IPS-NIHi7 (cell line): Measurements from ENCODE around the gene GFER.
"Not testable (repeated sequence)": the region's sequence is repeated elsewhere in the genome, so short reads cannot be mapped to it uniquely, and the experiment has no call there.

Experiments used
- DNase-seq: peaks from one replicate; pipeline ENCODE4 v3.0.0; 2012; ENCODE audit warnings: mixed read lengths; ENCODE audit errors: extremely low spot score

Gene GFER

DNA sequence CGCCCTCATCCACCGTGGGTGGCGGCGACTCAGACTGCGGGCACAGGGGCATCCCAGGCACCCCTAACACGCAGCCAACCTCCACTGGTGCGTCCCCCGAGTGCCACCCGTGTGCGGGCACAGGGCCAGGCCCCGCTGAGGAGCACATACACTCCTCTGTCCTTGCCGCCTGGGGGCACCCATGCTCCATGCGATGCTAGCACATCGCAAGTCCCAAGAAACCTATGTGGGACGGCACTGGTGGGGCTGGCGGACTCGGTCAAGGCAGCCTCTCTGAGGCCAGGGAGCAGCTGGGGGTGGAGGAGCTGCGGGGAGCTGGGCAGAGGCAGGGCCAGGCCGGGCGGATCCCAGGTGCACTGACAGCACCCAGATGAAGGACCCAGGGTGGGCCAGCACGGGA lies 21.7 kb downstream of the GFER start:
- no peak for DNase-seq

DNA sequence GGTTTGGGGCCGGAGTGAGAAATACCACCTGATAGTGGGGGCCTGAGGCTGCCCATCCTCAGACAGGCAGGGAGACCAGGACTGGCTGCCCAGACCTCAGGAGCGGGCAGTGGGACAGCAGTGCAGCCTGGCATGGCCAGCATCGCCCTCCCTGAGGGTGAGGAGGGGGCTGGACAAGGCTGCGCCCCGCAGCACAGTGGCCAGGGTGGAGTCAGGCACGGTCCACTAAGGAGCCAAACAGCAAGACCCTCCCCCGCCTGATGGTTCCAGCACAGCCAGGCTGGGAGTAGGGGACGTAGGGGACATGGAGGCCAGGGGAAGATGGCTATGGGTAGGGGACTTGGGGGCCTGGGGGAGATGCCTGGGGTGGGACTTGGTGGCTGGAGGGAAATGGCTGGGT lies 22.3 kb downstream of the GFER start:
- no peak for DNase-seq

DNA sequence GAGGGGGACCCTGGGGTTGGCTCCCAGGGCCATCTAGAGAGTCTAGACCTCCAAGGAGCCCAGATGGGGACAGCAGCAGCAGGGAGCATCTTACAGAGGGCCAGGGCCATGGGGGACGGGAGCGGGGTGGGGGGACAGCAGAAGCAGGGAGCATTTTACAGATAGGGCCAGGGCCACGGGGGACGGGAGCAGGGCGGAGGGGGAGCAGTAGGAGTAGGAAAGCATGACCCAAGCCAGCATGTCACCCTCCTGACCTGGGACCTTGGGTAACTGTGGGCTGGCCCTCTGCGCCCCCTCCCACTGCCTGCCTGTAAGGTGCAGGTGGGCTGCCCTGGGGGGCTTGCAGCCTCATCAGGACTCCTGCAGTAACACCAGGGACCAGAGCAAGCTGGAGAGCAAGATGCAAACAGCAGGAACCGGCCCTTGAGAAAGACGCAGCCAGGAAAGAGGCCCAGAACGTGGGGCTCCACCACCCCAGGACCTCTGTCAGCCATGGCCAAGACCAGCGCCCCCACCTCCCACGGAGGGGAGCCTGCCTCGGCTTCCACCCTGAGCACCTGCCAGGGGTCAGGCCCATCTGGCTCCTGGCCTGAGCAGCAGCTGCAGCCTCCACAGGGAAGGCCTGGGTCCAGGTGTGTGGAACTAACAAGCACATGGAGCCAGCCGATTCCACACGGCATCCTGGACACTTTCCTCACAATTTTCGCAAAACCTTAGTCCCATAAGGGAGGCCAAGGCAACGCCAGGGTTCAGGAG lies 23.3 kb downstream of the GFER start:
- DNase-seq, result no peak

DNA sequence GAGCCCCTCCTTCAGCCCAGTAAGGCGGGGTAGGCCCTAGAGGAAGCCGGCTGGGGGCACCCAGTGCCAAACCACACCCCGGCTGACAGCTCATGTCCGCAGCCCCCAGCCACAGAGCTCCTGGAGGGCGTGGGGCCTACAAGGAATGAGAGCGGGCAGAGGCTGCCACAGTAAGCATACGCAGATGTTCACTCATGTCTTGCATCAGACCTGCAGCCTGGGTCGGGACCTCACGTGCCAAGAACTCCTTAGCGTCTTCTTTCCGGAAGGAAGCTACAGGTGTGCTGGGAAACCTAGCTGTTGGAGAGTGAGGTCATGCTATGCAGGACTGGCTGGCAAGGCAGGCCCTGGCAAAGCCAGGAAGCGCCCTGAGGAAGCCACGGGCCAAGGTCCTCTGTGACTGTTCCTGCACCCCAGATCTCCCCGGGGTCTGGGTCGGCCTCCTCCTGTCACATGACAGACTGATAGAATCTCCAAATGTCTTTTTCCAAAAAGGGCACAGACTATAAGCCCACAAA lies 24.1 kb downstream of the GFER start:
- DNase-seq, result no peak

DNA sequence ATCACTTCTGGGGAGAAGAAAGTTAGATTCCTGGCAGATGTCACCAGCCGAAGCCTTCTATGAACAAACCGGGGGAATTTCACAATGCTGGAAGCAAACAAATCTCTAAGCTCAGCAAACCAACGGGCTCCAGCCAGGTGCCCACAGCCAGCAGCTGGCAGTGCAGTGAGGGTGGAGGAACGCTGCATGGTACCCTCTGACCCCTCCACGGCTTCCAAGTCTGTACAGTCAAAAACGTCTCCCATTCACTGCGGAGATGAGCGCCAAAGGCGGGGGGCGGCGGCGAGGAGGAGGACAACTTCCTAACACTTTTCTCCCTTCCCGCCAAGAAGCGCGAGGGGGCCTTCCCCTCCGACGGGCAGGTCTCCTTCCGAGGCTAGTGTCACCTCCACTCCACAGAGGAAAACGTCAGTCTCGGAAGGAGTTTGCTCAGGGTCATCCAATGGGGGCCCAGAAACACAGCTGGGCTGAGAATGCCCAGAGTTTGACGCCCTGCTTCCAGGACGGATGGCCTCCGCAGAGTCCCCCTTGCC lies 24.7 kb downstream of the GFER start:
- DNase-seq, result no peak

DNA sequence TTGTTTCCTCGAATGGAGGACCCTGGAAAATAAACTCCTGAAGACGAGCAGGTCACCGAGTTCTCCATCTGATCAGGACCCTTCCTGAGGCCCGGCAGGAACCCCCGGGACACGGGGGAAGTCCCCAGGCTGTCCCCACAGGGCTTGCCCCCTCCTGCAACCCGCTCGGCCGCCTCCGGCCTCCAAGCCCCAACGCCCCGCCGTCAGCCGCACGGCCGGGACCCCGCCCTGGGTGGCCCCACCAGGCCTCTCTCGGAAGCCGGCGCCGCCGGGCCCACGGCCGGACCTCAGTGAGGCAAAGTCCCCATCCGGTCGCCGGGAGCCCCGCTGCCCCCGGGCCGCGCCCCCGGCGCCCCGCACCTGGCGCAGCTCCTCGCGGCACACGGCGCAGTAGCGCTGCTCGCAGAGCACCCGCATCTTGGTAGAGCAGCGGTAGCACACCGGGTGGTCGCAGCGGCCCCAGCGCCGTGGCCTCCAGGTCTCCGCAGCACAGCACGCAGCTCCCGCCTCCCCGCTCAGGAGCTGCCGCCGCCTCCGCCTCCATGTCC lies 25.2 kb downstream of the GFER start:
- DNase-seq, result no peak

DNA sequence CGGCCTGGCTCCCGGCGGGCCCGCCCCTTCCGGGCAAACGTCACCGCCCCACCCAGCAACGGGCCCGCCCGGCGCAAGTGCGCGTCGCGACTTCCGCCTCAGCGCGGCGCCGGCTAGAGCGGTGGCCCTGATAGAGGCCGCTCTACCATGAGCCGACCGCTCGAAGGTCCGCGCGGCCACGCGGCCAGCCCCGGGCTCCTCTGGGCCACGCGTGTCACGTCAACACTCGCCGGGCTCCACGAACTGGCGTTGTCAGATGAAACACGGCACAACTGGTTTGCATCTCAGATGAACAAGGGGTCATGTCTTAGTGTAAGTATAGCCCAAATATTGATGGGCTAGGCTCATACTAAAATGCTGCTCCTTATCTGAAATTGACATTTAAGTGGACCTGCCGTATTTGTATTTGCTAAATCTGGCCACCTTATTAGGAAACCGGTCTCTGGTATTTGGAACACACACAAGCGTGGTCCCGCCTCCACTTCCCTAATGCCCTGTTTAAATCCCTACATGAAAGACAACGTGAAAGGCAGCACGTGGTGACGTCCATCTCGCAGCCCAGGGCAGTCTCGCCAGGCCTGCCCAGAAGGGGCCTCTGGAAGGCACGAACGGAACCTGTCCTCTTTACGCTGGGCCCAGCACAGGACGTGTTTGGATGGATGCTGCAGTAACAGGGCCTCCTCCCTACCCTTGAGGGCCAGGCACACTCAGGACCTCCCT lies 26.0 kb downstream of the GFER start, which contains the start of gene ZNF598:
Gene ZNF598 (minus strand): TSS at position 31 of the 720 bp plus-strand sequence.
- DNase-seq, result peak; percentile 91

DNA sequence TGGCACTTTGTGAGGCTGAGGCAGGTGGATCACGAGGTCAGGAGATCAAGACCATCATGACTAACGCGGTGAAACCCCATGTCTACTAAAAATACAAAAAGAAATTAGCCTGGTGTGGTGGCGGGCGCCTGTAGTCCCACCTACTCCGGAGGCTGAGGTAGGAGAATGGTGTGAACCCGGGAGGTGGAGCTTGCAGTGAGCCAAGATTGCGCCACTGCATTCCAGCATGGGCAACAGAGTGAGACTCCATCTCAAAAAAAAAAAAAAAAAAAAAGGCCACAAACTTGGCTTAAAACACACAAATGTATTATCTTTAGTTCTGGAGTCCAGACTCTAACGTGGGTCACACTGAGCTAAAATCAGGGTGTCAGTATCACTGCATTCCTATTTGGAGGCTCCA lies 27.7 kb downstream of the GFER start:
- not testable (repeated sequence) for DNase-seq

DNA sequence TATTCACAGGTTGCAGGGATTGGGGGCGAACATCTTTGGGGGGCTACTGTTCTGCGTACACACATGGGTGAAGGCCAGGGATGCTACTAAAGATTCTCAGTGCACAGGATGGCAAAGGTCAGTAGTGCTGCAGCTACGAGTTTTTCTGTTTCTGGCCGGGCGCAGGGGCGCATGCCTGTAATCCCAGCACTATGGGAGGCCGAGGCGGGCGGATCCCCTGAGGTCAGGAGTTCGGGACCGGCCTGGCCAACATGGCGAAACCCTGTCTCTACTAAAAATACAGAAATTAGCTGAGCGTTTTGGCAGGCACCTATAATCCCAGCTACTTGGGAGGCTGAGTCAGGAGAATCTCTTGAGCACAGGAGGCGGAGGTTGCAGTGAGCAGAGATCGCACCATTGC lies 29.5 kb downstream of the GFER start:
- no peak for DNase-seq

DNA sequence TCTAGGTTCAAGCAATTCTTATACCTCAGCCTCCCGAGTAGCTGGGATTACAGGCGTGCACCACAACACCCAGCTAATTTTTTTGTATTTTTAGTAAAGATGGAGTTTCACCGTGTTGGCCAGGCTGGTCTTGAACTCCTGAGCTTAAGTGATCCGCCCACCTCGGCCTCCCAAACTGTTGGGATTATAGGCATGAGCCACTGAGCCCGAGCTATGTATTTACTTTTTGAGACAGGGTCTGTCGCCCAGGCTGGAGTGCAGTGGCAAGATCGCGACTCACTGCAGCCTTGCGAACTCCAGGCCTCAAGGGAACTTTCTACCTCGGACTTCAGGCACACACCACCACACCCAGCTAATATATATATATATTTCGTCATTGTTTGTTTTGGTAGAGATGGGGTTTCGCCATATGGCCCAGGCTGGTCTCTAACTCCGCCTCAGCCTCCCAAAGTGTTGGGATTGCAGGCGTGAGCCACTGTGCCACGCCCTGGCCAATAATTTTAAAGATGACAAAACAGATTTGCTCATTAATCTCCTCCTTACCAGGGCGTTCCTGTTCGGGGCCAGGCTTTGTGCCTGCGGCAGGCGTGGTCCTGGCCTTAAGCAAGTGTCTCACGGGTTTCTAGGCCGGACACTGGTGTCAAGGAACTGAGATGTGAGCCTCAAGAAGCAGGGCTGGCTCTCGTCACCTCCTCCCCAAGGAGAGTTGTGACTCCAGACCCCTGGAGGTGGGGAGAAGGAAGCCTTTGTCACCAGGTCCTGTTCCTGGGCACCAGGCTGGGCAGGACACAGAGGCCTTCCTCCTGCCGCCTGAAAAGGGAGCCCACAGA lies 31.3 kb downstream of the GFER start:
- DNase-seq, result no peak

DNA sequence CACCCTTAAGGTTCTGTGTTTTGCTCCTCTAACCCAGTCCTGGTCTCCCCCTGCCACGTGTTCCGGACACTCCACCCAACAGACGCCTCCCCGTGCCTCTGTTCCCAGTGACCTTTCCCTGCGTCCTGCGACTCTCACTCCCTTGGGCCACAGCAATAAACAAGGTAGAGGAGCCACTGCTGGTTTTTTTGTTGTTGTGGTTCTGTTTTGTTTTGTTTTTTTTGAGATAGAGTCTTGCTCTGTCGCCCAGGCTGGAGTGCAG lies 31.9 kb downstream of the GFER start:
- no peak for DNase-seq

DNA sequence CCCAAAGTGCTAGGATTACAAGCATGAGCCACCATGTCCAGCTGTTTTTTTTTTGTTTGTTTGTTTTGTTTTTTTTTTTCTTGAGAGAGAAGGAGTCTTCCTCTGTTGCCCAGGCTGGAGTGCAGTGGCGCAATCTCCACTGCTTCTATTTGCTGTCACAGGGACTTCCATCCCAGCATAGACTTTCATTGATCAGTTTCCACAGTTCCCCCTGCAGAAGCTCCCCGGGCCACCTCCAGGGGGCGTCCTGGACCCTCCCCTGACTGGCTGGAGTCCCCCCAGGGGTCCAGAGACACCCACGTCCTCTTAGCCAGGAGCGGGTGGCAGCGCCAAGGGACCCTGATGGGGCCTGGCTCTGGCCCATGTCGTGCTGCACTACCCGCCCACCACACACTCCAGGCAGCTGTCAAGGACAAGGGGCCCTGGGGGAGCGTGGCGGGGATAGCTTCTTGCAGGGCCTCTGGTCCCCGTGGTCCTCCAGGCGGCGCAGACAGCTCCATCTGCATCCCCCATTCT lies 32.5 kb downstream of the GFER start:
- DNase-seq, result no peak

DNA sequence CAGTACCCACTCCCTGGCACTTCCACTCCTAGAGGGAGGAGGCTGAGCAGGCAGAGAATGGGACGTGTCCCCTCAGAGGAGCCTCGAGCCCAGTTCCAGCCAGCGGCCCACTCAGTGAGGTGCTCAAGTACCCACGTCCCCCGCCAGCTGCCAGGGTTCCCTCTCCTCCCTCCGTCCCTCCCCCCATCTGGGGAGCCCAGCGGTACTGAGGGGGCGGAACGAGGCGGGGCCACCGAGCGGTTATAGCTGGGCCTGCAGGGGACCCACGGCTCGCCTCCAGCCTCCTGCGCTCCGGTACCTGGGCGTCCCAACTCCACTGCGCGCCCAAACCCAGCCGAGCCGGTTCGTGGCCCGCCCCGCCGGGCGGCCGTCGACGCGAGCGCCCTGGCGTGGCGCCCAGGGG lies 35.5 kb downstream of the GFER start, which contains the start of gene NPW:
Gene NPW (plus strand): TSS at position 268 of the 403 bp plus-strand sequence.
- DNase-seq, result no peak

DNA sequence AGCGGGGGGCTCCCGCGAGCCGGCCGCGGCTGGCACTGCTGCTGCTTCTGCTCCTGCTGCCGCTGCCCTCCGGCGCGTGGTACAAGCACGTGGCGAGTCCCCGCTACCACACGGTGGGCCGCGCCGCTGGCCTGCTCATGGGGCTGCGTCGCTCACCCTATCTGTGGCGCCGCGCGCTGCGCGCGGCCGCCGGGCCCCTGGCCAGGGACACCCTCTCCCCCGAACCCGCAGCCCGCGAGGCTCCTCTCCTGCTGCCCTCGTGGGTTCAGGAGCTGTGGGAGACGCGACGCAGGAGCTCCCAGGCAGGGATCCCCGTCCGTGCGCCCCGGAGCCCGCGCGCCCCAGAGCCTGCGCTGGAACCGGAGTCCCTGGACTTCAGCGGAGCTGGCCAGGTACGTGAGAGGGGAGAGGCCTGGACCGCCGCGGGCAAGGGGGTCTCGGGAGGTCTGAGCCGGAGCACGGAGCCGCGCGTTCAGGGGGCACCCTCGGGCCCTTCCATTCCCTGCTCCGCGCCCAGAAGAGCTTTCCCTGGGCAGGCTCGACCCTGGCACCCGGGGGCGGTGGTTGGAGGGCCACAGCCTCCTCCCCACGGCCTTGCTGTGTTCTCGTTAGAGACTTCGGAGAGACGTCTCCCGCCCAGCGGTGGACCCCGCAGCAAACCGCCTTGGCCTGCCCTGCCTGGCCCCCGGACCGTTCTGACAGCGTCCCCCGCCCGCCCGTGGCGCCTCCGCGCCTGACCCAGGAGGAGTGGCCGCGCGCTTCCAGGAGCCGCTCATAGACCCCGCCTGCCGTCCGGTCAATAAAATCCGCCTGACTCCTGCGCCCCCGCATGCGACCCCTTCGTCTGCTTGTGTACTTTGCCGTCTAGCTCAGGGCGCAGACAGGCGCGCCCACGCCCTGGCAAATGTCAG lies 36.2 kb downstream of the GFER start:
- DNase-seq, result no peak

DNA sequence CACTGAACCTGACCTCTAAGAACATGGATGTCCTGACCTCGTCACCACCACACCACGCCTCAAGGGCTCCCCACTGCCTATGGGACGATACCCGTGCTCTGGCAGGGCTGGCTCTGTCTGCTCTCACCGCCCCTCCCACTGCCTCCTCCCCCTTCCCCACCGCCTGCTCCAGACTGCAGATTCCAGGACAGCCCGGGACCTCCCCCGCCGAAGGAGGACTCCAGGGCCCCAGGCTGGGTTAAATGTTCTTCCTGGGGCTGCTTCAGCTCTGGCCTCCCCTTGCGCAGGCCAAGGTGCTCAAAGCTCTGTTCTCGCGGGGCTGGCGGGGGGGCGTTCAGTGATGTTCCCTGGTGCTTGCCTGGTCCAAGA lies 38.7 kb downstream of the GFER start:
- peak; percentile 83 for DNase-seq

DNA sequence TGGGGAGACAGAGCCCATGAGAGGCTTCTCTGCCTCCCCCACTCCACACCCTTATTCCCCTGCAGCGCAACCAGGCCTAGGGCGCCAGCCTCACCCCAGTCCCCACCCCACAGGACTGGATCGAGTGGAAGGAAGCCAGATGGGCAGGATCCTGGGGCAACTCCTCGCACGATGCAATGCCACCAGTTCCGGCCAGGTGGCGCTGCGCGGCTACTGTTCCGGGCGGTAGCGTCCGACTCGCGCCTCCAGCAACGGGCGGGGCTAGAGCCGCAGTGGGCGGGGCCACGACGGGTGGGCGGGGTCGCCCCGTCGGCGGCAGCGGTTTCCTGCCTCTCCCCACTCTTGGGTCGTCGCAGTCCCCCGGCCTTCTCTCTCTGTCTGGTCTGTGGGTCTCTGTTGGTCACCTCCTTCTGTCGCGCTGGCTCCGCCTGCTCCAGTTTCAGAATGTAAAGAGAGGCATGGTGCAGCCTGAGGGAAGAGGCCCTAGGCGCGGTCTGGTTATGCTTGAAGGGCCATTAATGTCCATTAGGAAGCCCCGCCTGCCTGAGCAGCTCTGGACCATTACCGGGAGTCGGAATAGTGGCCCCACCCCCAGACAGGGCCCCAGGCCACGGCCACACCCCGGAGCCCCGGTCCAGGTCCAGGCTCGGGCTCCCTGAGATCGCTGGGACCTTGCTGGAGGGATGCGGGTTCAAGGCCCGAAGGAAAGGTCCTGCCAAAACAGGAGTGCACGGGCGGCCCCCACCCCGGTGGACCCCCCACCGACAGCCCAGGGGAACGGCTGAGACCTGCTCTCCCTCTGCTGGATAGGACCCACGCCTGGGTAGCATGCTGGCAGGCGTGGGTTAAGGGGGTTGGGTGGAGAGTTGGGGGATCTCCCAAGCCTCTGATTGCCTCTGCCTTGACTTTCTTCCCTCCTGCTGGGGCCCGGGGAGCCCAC lies 39.4 kb downstream of the GFER start:
- DNase-seq, result peak; percentile 95

DNA sequence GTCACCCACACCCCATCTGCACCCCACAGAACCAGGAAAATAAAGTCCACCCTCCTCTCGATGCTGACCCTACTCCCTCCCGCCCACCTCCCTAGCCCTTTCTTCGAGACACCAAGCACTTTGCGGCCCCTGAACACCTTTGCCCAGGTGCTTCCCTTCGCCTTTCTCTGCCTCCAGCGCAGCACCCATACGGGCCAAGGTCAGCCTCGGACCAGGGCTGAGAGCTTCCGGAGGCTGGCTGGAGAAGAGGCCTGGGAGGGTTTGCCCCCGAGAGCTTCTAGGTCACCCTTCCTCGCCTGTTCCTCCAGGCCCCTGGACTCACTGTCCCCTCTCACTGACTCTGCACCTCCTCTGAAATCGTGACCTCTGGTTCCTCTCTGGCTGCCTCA lies 40.0 kb downstream of the GFER start:
- DNase-seq, result no peak

DNA sequence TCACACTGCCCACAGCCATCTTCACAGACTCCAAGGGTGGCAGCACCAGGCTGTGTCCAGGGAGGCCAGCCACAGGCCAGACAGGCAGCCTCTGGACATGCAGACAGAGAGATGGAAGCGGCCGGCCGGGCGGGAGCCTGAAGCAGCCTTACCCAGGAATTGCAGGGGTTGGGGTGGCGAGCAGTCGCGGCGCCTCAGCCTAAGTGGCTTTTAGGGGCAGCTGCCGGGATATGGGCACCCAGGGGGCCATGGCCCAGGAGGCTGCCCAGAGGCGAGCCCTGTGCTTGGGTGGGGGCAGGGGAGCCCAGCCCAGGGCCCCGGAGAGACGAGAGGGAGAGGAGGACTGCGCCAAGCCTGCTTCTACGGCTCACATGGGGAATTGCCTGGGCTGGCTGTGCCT lies 41.3 kb downstream of the GFER start:
- no peak for DNase-seq

DNA sequence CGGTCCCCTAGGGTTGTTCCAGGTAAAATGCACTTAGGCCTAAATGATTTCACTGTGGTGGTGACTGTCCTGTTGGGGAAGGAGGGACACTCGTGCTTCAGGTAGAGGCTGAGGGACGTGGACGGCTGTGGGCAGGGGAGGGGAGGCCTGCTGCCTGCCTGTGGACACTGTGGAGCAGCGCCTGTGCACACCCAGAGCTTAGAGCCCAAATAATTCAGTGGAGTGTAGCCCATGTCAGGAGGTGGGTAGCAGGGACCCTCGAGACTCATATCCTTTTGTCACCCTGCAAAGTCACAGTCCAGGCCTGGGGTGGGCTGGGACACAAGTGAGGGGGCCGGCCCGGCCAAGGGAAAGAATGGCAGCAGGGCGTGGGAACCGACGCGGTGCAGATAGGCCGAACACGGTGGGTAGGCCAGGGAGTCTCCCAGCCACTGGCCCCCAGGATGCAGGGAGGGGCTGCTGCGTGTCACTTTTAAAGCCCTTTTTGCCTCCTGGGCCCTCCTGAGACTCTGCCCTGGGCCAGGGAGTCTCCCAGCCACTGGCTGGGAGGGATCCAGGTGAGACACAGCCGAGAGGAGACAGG lies 42.0 kb downstream of the GFER start:
- DNase-seq, result no peak
